HG02610 (cell line): ENCODE results near the gene WNT5B.
A peak's percentile ranks its signal among the peaks of the same experiment; 100 is the strongest.
"Not testable (repeated sequence)": the region's sequence is repeated elsewhere in the genome, so short reads cannot be mapped to it uniquely, and the experiment has no call there.

Experiments
- ATAC-seq: cut with Tn5 transposase; IDR thresholded peaks from one replicate; pipeline ENCODE4 v1.9.1; 2021; ENCODE audit warnings: mild to moderate bottlenecking, moderate library complexity; ENCODE audit not compliant: unreplicated experiment

WNT5B gene

DNA sequence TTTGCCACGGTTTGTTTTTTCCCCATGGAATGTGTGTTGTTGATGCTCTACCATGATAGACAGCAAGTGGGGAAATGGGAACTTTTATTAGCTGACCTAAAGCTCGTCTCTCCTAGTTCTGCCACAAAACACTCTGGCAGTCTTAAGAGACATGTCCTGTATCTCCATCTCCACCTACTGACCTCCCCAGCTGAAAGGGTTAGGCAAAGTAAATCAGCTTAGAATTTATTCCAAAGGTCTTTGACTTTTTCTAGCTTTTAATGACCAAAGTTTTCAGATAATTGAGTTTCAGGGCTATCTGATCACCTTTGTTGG, 52.4 kb downstream of the WNT5B start:
- no peak for ATAC-seq

DNA sequence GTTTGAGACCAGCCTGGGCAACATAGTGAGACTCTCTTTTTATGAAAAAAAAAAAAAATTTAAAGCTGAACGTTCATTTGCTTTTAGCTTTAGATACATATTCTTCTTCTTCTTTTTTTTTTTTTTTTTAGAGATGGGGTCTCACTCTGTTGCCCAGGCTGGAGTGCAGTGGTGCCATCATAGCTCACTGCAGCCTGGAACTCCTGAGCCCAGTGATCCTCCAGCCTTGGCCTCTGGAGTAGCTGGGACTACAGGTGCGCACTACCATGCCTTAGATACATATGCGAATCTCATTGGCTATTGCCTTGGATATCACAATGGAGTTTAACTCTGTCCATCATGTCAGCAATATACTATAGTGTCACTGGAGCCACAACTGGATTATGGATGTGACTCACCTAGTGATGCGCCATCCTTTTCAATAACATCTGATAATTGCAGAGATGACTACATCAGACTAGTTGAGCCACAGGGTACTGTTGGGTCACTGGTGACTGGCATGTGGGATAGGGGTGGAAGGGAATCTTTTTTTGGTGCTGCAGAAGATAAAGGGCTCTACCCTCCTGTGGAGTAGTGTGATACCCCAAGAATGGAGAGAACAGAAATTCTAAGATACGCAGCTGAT, 59.2 kb downstream of the WNT5B start:
- ATAC-seq, result no peak

DNA sequence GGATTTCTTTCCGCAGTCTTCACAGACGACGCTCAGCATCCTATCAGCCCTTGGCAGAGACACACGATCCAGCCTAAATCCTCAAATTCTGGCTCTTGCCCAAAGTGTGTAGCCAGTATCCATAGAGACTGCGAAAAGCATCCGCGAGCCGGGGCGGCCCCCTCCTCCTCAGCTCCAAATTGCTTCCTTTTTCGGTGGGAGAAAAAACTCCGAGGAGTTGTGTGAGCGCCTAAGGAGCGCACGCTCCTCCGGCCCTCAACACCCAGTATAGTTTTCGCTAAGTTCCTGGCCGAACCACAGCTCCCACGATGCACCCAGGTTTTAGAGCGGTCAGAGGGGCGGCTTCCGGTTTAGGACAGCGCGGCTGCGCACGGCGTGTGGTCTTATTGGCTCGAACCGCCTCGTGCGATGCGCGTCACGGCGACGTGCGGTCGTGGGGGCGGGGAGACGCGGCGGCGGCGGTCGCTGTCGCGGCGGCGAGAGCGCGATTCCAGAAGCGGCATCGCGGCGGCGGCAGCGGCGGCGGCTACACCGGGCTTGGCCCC, 61.6 kb downstream of the WNT5B start, which contains the start of gene ADIPOR2:
Gene ADIPOR2, plus strand, starts transcription at position 493 of the 545 bp plus-strand sequence. CDS start 63,274 bp downstream, outside the sequence.
- ATAC-seq, result peak; percentile 93

DNA sequence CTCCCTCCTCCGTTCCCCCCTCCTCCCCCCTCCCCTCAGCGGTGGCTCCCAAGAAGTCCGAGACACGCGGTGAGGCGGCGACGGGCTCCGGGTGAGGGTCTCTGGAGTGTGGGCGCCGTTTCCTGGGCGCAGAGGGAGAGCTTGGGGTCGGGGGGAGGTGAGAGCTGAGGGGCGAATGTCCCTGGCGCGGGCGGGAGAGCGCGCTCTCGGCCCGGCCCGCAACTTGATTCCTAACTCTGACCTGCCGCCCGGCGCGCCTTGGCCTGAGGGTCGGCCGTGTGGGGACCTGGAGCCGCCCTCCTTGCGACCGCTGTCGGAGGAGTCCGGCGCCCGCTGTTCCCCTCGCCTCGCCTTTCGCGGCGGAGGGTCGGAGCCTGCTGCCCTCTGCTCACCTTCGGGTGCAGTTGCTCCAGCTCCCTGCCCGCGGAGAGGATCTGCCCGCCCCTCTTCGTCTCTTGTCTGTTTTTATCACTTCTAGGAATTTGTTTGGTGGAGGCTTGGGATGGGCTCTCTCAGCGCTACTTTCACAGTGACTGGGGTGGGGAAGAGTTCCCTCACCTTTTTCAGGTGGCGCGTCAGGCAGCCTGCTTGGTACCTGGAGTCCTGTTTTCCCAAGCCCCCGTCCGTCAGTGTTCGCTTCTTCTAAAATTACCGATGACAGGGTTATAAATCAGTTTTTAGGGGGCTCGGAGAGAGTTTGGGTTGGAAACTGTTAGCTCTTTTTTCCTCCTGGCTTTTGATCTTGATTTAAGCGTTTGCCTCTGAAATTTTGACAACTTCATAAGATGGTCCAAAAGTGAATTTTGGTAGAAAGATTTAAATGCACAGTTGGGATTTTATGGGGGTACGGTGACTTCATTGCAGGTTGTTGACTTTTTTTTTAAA, 62.3 kb downstream of the WNT5B start:
- ATAC-seq, result peak; percentile 23

DNA sequence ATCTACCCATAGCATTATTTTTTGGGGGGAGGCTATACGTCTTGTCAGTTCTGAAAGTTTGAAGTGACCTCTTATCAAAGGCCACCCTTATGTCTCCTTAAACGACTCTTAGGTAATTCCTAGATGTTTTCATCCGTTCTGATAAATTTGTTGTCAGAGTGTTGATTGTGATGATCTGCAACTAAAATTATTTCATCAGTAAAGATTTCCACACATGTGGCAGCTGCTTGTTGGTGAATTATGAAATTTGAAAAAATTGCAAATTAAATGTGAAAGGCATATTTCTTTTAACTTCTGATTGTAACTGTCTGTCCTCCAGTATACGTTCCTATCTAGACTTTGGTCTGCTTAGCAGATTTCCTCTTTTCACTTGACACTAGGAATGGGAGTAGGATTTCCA, 63.2 kb downstream of the WNT5B start:
- ATAC-seq, result no peak

DNA sequence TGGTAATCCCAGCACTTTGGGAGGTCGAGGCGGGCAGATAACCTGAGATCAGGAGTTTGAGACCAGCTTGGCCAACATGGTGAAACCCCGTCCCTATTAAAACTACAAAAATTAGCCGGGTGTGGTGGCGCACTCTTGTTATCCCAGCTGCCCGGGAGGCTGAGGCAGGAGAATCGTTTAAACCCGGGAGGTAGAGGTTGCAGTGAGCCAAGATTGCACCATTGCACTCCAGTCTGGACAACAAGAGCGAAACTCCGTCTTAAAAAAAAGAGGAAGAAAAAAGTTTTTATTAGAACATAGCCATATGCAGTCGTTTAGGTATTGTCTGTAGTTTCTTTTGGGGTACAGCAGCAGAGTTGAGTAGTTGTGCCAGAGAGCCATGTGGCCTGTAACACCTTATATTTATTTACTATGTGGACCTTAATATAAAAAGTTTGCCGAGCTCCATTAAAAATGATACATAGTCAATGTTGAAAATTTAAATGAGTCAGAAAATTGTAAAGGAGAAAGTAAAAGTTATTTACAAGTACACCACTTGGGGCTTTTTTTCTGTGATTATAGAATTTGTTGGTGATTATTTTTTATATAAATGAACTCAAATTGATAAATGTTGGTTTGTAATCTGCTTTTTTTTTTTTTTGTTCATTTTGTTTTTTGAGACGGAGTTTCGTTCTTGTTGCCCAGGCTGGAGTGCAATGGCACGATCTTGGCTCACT, 64.0 kb downstream of the WNT5B start:
- no peak for ATAC-seq

DNA sequence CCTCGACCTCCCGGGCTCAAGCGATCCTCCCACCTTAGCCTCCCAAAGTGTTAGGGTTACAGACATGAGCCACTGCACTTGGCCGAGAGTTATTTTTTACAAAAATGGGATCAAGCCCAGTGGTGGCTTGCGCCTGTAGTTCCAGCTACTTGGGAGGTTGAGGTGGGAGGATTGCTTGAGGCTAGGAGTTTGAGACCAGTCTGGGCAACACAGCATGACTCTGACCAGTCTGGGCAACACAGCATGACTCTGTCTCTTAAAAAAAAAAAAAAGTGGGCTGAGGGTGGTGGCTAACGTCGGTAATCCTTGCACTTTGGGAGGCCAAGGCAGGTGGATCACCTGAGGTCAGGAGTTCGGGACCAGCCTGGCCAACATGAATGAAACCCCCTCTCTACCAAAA, 66.1 kb downstream of the WNT5B start:
- ATAC-seq, result not testable (repeated sequence)

DNA sequence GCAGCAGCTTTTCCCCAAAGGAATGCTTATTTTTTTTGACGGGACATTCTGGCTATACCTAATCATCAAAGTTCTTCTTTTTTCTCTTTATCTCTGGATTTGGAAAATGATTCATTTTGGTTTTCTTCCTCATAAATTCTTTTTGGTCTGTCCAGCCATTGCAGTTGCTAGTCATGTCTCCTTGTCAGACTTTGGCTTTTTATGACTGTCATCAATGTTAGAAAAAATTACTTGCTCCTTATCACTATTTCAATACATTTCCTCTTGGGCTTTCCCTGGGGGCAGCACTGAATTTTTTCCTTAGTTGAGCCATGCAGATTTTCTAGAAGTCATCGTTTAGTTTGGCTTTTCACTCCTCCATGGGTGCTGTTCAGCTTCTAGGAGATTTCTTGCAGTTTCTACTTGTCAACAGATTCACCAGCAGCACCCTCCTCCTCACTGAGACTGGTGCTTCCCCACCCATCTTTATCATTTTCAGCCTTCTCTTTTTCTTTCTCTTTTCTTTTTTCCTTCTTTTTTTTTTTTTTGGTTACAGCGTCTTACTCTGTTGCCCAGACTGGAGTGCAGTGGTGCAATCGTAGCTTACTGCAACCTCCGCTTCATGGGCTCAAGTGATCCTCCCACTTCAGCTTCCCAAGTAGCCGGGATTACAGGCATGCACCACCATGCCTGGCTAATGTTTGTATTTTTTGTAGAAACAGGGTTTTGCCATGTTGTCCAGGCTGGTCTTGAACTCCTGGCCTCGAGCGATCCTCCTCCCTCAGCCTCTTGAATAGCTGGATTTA, 67.0 kb downstream of the WNT5B start:
- ATAC-seq, result no peak

DNA sequence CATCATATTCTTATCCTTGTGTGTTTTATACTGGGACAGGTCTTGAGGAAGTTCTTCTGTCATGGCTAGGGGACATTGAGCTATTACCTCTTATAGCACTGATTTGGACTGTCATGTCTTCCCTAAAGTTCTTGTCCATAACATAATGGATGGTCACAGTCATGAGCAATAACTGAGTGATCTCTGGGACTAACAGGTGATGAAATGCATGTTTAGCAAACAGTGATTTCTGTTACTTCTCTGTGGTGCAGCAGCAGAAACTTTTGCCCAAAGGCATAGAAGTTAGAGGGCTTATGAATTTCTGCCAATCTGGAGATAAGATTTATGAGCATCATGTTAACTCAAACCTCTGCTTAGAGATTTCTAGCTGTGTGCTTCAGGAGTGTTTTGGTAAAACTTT, 67.8 kb downstream of the WNT5B start:
- no peak for ATAC-seq
